ENCODE data around the gene ANXA4.

The ANXA4 gene

DNA sequence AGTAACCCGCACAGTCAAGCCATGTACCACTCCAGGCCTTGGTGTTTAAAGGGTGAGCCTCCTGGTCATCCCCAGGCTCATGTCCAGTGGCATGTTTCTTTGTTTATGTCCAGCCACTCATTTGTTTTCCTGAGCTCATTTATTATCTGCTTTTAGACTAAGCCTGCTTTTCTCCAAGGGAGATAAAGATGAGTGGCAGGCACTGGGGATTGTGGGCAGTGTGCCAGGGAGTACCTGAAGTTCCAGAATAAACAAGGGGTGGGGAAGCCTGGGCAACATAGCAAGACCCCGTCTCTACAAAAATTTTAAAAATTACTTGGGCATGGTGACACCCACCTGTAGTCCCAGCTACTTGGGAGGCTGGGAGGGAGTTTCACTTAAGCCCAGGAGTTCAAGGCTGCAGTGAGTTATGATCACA is 1.9 kb downstream of the ANXA4 start:
- DNase-seq (ENCODE audit: low spot score) = no peak
- H3K27ac ChIP-seq = peak overlapping the region; percentile 99; the same call in 1 of the 2 replicates
- TF ChIP-seq, protein P1, sequence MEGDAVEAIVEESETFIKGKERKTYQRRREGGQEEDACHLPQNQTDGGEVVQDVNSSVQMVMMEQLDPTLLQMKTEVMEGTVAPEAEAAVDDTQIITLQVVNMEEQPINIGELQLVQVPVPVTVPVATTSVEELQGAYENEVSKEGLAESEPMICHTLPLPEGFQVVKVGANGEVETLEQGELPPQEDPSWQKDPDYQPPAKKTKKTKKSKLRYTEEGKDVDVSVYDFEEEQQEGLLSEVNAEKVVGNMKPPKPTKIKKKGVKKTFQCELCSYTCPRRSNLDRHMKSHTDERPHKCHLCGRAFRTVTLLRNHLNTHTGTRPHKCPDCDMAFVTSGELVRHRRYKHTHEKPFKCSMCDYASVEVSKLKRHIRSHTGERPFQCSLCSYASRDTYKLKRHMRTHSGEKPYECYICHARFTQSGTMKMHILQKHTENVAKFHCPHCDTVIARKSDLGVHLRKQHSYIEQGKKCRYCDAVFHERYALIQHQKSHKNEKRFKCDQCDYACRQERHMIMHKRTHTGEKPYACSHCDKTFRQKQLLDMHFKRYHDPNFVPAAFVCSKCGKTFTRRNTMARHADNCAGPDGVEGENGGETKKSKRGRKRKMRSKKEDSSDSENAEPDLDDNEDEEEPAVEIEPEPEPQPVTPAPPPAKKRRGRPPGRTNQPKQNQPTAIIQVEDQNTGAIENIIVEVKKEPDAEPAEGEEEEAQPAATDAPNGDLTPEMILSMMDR (conservative IDR thresholded peaks at IDR 0.05; ENCODE audit: low read depth) = no peak
- ChIA-PET POLR2A (ENCODE audit: low non-redundant PET) (no interaction called here), CTCF (interaction anchor here (1.1 kb wide), 1 partner anchor 19 kb away, joined by 4 read pairs; no protein-coding TSS in a partner anchor)

- TF ChIP-seq, protein P1 (conservative IDR thresholded peaks at IDR 0.05; ENCODE audit: low read depth) = no peak
- no peak for DNase-seq (ENCODE audit: low spot score)
- POLR2A ChIA-PET (ENCODE audit: low non-redundant PET) = no interaction called here
- CTCF ChIA-PET = interaction anchor here (1.1 kb wide), 1 partner anchor 20 kb away, joined by 4 read pairs; no protein-coding TSS in a partner anchor
- H3K27ac ChIP-seq = no peak overlapping the region
Measured at GRCh38 chr2:69744456-69744855, 2.5 kb downstream of the ANXA4 start.

GRCh38 chr2:69745035-69745434 is 3.1 kb downstream of the ANXA4 start:
- TF ChIP-seq, protein P1 (conservative IDR thresholded peaks at IDR 0.05; ENCODE audit: low read depth) = no peak
- DNase-seq (ENCODE audit: low spot score) = no peak
- H3K27ac ChIP-seq = peak overlapping the region; percentile 17; the same call in 1 of the 2 replicates
- ChIA-PET CTCF (interaction anchor here (0.6 to 1.1 kb wide), 2 partner anchors 20 to 68 kb away, joined by 4 to 8 read pairs; no protein-coding TSS in a partner anchor), POLR2A (ENCODE audit: low non-redundant PET) (no interaction called here)

DNA sequence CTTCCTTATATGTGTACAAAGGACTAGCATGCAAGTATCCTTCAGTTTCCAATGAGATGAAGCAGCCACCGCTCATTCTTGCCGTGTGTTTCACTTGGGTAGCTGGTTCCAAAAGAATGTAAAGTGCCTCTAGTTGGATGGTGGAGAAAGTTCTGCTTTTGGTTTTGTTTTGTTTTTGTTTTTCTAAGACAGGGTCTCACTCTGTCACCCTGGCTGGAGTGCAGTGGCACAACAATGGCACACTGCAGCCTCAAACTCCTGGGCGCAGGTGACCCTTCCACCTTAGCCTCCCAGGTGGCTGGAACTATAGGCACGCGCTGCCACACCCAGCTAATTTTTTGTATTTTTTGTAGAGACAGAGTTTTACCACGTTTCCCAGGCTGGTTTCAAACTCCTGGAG is 8.3 kb downstream of the ANXA4 start:
- no peak for DNase-seq (ENCODE audit: low spot score)
- ChIA-PET POLR2A (ENCODE audit: low non-redundant PET) (no interaction called here), CTCF (interaction anchor here (0.6 to 0.7 kb wide), 2 partner anchors 25 to 66 kb away, joined by 3 to 4 read pairs; no protein-coding TSS in a partner anchor)
- TF ChIP-seq, protein P1 (conservative IDR thresholded peaks at IDR 0.05; ENCODE audit: low read depth) = no peak
- peak overlapping the region; percentile 28; the same call in 1 of the 2 replicates for H3K27ac ChIP-seq

DNA sequence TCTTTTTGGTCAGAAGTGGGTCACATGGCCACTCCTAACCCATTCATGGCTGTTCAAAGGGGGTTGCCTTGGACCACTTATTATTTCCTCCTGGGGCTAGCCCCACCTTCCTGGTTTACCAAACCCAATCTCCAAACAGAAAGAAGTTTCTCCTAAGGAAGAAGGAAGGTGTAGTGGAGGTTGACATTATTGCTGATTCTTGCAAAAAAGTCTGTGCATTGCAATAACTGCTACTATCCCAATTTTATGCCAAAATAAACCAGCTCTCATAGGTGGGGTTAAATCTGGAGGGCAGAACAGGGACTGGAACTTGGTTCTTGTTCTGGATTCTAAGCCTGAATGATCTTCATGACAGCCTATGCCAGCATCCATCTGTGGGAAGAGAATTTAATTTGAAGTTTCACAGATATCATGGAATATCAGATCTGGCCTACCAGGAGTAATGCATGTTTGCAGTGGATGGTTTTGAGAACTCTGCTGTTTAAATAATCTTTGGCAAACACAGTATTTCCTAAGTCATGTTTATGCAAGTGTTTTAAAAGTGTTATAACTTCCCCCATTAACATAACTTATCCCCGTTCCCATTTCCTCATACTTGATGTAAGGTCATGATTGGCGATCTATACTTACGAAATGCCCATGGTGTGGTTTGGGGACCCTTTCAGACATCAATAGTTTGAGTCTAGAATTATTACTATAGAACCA is 11.9 kb downstream of the ANXA4 start:
- H3K27ac ChIP-seq = no peak overlapping the region
- ChIA-PET CTCF (no interaction called here), POLR2A (ENCODE audit: low non-redundant PET) (interaction anchor here (0.6 kb wide), 1 partner anchor 540 kb away, joined by 3 read pairs; the partner anchor contains the start of gene SNRPG)
- DNase-seq (ENCODE audit: low spot score) = no peak
- TF ChIP-seq, protein P1 (conservative IDR thresholded peaks at IDR 0.05; ENCODE audit: low read depth) = no peak

- POLR2A ChIA-PET (ENCODE audit: low non-redundant PET) = no interaction called here
- CTCF ChIA-PET = no interaction called here
- TF ChIP-seq, protein P1 (conservative IDR thresholded peaks at IDR 0.05; ENCODE audit: low read depth) = no peak
- DNase-seq (ENCODE audit: low spot score) = no peak
- no peak overlapping the region for H3K27ac ChIP-seq
Measured at GRCh38 chr2:69754633-69755032, 12.7 kb downstream of the ANXA4 start.

Data from RWPE1 (cell line).